Activated CD4-positive, alpha-beta T cell treated with anti-CD3 and anti-CD28 coated beads, Interleukin-2, Interleukin-4, amounts not matched to agents 100 ng/mL and 50 ng/mL, durations not matched to agents 16 hours and 8 hours (primary cell): Measurements from ENCODE around the gene MIDN.

ENCODE experiments used
- DNase-seq: peaks from one replicate; pipeline ENCODE4 v3.0.0-alpha.2; 2020; ENCODE audit warnings: low spot score

The MIDN gene

GRCh38 chr19:1259206-1259875 is 11.0 kb downstream of the MIDN start:
- peak; percentile 77 for DNase-seq

- no peak for DNase-seq
Observed at GRCh38 chr19:1259876-1260748, 11.7 kb downstream of the MIDN start.

- DNase-seq: peak; percentile 98
Observed at GRCh38 chr19:1260749-1261537, 12.6 kb downstream of the MIDN start.

- no peak for DNase-seq
Observed at GRCh38 chr19:1261538-1261797, 13.1 kb downstream of the MIDN start.

GRCh38 chr19:1261798-1262622 is 13.6 kb downstream of the MIDN start:
- no peak for DNase-seq

- DNase-seq: no peak
Observed at GRCh38 chr19:1262623-1263123, 14.3 kb downstream of the MIDN start.

GRCh38 chr19:1263188-1263587 is 14.8 kb downstream of the MIDN start:
- no peak for DNase-seq

GRCh38 chr19:1264801-1265614 is 16.6 kb downstream of the MIDN start:
- no peak for DNase-seq

- DNase-seq: no peak
Observed at GRCh38 chr19:1265615-1266128, 17.3 kb downstream of the MIDN start.

GRCh38 chr19:1266129-1266915 is 17.9 kb downstream of the MIDN start:
- peak; percentile 90 for DNase-seq

- no peak for DNase-seq
Observed at GRCh38 chr19:1266916-1267476, 18.6 kb downstream of the MIDN start.

GRCh38 chr19:1267477-1268225 is 19.3 kb downstream of the MIDN start:
- DNase-seq: no peak

GRCh38 chr19:1268226-1269064 is 20.1 kb downstream of the MIDN start:
- no peak for DNase-seq

- peak; percentile 99 for DNase-seq
Observed at GRCh38 chr19:1269065-1269477, 20.7 kb downstream of the MIDN start, which contains the start of gene CIRBP. Gene CIRBP (plus strand): TSS chr19:1269332. CDS start chr19:1270934, 1,602 bp downstream.

- peak; percentile 87 for DNase-seq
Observed at GRCh38 chr19:1269478-1270212, 21.3 kb downstream of the MIDN start.

GRCh38 chr19:1270213-1270853 is 21.9 kb downstream of the MIDN start:
- DNase-seq: peak; percentile 39
